ENCODE measurements around the gene FAM117A.

Gene FAM117A

DNA sequence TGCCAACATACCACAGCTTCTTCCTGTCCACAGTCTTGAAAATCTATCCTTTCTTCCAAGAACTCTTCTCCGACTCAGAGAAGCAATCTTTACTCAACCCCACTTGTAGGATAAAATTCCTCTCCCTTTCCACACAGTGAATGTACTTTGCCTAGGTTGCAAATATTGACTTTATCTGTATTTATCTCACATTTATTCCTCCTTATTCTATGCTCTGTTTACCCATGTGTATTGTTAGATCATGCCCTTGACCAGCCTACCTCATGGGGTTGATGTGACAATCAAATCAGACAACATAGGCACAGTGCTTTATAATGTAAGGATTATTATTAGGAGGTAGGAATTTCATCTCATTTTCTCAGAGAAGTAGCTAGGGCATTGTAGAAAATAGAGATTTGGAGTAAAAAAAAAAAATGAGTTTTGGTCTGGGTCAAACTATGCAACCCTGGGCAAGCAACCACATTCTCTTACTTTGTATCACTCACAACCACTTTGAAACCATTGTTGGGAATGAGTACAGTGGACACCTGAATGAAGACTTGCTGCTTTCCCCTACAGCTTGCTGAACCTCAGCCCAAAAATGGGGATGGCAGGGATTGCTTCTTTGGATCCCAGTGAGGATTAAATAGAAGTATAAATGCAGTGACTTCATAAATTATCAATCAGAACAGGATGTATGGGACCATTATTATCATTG, 47.1 kb downstream of the FAM117A start:
- no peak for DNase-seq (ENCODE audit: low spot score)
- TF ChIP-seq, protein P1, sequence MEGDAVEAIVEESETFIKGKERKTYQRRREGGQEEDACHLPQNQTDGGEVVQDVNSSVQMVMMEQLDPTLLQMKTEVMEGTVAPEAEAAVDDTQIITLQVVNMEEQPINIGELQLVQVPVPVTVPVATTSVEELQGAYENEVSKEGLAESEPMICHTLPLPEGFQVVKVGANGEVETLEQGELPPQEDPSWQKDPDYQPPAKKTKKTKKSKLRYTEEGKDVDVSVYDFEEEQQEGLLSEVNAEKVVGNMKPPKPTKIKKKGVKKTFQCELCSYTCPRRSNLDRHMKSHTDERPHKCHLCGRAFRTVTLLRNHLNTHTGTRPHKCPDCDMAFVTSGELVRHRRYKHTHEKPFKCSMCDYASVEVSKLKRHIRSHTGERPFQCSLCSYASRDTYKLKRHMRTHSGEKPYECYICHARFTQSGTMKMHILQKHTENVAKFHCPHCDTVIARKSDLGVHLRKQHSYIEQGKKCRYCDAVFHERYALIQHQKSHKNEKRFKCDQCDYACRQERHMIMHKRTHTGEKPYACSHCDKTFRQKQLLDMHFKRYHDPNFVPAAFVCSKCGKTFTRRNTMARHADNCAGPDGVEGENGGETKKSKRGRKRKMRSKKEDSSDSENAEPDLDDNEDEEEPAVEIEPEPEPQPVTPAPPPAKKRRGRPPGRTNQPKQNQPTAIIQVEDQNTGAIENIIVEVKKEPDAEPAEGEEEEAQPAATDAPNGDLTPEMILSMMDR (IDR thresholded peaks at IDR 0.05; ENCODE audit: extremely low read depth, missing control alignments): no peak

DNA sequence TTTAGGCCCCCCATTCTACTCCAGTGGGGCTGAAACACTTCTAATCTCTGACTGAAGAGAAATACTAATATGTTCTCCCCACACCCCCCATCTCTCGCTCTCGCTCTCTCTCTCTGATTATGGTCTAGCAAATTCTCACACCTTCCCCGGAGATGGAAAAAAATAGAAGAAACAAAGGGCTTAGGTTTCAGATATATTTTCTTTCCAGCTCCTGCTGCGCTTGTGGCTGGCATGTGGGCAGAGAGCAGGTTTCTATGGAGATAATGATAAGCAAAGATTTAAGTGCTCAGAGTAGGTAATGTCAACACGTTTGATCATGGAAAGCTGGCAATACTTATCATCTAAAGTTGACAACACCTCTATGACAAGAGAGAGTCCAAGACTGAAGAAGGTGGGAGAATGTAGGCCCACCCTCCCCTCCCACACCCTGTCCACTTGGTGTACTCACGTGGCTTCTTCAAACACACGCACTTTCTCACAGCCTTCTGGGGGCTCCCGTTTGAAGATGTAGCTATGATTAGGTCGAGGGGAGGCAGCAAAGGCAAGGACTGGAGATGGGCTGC, 48.1 kb downstream of the FAM117A start:
- TF ChIP-seq, protein P1 (IDR thresholded peaks at IDR 0.05; ENCODE audit: extremely low read depth, missing control alignments): no peak
- DNase-seq (ENCODE audit: low spot score): no peak

DNA sequence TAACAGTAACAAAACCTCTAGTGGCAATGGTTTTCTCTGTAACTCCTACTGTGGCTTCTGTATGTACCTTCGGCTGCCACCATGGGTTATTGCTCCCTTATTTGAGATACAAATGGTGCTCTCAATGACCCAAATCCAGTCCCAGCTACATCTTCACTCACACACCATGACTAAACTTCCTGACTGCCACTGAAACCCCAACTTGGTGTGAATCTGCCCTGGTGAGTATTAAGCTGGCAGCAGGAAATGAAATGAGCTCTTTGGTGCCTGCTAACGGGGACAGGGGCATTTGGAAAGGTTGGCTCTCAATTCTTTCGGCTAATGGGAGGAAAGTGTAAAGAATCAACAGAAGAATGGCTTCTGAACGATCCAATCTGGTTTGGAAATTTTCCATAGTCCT, 48.7 kb downstream of the FAM117A start:
- TF ChIP-seq, protein P1 (IDR thresholded peaks at IDR 0.05; ENCODE audit: extremely low read depth, missing control alignments): no peak

DNA sequence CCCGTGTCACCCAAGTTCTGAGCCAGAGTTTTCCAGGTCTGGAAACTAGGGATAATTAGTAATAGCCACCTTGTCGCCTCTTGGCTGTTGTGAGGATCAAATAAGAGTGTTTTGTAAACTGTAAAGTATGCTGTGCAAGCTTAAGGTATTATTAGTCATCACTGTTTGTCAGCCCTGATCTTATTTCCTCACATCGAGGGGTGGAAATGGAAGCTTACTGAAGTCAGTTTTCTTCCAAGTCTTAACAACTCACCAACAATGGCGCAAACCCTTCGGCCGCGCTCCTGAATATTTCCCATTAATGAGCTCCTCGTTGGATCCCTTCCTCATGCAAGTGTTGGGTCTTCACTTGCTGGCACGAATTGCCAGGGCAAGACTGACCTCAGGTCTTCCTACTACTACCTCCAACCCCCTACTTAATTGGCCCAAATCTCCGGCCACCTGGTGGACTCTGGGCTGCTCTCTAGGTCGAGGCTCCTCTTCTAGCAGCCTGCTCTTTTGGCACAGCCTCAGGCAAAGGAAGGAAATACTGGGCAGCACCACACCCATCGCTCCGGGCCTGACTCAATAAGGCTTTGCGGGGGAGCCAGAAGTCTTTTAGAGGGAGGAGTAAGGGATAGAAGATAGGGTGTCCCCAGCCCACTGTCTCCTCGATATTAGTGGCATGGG, 55.3 kb downstream of the FAM117A start:
- DNase-seq (ENCODE audit: low spot score): no peak
- TF ChIP-seq, protein P1 (IDR thresholded peaks at IDR 0.05; ENCODE audit: extremely low read depth, missing control alignments): no peak

More for the DNA sequence above, 48.7 kb downstream of the FAM117A start:
- no peak for DNase-seq (ENCODE audit: low spot score)

DNA sequence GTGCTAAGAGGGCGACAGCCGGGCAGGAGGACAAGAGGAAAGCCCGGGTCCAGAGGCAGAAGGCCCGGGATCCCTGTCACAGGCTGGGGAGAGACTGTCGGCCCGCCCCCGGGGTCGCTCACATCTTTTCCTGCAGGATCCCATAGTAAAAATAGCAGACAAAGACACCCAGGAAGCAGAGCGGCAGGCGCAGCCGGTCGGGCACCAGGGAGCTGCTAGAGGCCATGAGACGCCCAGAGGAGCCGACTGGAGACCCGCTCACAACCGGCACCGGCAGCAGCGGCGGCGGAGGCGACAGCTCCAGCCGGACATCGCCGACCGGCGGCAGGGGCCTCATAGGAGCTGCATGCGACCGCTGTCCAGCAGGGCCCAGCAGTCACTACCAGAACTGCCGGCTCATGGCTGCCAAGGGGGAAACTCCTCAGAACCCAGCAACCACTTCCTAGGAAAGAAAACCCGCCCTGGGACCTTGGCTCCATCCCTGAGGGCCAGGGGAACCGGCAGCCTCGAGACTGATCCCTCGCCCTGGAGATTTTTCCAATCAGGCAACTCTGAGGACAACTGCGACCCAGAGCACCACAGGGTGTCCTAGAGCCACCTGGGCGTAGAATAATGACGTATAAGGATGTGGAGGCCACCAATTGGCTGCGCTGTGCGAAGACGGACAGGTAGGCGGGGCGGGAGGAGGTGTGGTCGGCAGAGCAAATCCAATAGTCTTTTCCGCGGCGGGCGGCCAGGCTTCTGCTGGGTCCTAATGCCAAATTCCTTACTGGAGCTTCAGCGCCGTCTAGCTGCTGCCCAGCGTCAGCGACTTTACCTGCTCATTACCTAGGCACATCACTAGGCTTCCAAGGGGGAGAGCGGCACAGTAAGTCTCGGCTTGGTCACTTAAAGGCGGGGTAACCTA, 56.1 kb downstream of the FAM117A start, which contains the start of gene SLC35B1:
Gene SLC35B1, minus strand, starts transcription at position 357 of the 907 bp plus-strand sequence. Its CDS starts 131 bp downstream, at position 226.
- TF ChIP-seq, protein P1 (IDR thresholded peaks at IDR 0.05; ENCODE audit: extremely low read depth, missing control alignments): peak; percentile 96
- DNase-seq (ENCODE audit: low spot score): peak; percentile 96

DNA sequence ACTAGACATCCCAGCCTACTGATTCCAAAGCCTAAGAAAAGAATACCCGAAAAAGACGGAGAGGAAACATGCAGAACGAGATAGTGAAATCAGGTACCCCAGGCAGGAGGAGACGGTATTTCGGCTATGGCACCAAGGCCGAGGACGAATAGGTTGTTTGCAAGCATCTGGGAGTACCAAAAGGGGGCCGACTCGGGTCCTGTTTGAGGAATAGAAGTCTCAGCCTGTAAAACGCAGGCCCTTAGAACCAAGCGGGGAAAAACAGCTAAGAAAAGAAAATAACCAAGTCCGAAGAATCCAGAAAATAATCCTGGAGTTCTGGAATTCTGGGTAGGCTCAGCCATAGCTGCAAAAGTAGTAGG, 56.7 kb downstream of the FAM117A start:
- TF ChIP-seq, protein P1 (IDR thresholded peaks at IDR 0.05; ENCODE audit: extremely low read depth, missing control alignments): no peak
- DNase-seq (ENCODE audit: low spot score): no peak

Data from GM20000 (cell line).